HG03432 (cell line): Measurements from ENCODE around the gene ST6GALNAC3.
A peak's percentile ranks its signal among the peaks of the same experiment; 100 is the strongest.

Source experiments
- ATAC-seq: cut with Tn5 transposase; IDR thresholded peaks from one replicate; pipeline ENCODE4 v1.9.1; 2021; ENCODE audit warnings: mild to moderate bottlenecking, moderate library complexity; ENCODE audit not compliant: unreplicated experiment

The ST6GALNAC3 gene

DNA sequence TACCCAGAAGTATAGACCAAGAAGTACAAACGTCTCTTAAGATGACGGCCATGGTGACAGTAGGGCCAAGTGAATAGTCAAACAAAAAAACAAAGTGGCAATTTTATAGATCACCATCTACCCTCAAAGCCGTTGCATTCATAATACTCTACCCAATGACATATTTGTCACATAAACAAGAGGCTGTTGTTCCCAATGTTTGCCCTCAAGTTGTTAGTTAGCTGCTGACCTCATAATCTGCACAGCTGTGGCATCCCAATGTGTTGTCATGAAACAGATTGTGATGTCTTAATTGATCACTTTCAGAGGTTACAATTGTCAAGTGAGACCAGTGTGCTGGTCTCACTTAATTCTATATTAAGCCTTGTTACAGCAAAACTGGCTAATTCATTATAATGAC, 333.8 kb downstream of the ST6GALNAC3 start:
- no peak for ATAC-seq

DNA sequence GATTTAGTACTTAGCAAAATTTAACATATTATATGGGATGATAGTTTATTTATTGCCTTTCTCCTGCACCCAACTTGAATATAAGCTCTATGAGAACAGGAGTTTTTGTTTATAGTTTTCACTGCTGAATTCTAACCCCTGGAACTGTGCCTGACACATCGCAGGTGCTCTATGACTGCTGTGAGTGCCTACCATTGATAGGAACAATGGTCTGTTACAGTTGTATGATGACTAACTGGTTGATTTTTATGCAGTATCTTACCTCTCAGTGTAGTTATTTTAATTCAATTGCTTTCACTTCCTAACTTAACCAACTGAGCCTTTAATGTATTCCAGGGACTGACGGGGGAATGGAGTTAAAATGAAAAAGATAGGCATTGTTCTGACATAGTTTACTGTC, 336.0 kb downstream of the ST6GALNAC3 start:
- ATAC-seq: no peak

DNA sequence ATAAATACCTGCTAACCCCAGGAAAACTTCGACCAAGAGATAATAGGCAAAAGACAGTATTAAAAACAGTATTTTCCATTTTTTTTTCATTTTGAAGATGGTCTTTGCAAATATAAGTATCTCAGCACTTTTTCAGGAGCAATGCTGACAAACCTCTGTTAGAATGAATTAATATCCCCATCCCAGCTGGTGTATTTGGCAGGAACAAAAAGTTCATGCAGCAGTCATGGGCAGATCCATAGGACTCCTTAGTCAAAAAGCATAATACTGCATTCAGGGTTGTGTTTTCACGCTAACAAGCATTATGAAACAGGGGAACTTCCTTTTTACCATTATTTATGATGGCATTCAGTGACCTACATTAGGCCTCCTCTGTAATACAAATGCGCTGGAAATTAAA, 344.0 kb downstream of the ST6GALNAC3 start:
- ATAC-seq: no peak

DNA sequence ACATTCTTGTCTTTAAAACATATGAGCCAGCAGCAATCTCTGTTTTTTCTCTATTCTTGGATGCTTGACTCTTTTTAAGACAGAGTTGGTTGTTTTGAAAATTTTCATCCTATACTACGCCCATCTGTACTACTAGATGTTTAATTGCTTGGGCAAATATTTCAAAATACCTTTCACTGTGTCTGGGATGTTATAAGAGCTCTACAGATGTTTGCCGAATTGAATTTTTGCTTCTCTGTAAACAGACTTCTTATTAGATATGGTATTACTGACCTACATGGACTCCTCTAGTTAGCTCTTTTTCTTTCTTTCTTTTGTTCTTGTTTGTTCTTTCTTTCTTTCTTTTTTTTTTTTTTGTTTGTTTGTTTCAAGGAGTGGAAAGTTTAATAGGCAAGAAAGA, 345.1 kb downstream of the ST6GALNAC3 start:
- ATAC-seq: no peak

DNA sequence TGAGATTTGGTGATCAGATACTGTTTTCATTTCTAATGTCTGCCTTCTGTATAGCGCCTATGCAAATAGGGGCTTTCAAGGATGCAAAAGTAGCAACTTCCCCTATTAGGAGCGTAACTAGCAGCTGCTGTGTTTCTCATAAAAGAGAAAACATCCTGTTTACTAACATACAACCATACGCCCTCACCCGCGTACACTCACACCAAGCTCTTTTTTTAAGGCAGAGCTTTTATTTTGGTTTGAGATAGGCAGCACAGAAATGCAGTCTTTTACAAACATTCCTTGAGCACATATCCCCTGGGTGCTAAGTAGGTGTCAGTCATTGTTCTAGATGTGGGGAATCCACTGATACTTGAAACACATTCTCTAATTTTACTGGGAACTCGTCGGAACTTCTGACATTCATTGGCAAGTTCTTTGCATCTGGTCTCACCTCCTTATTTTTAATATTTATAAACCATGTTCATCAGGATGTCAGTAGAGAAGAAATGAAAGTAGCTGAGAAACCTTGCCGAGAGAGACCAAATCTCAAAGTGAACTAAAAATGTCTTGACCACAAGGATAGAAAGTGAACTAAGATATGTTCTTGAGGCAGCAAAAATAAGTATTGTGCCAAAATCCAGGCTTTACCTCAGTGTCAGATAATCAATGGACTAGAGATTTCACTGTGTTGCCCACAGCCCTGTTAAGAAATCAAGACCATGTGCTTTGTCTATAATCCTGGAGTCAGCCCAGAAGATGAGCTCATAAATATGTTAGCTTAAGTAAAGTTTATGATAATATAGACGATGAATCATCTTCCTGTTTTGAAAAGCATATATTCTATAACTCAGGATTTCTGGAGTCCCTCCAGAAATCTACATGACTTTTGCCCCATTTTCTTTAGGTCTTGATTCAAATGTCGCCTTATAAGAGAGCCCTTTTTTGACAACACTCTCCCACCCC, 350.9 kb downstream of the ST6GALNAC3 start:
- ATAC-seq: peak; percentile 82

DNA sequence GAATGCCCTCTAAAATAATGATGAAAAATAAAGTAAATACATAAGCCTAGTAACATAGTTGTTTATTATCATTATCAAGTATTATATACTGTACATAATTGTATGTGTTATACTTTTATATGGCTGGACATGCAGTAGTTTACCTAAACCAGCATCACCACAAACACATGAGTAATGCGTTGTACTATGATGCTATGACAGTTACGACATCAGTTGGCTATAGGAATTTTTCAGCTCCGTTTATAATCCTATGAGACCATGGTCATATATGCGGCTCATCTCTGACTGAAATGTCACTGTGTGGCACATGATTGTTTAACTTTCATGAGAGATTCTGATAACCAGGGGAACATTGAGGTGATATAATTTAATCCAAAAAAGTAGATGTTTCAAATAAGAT, 352.1 kb downstream of the ST6GALNAC3 start:
- no peak for ATAC-seq

DNA sequence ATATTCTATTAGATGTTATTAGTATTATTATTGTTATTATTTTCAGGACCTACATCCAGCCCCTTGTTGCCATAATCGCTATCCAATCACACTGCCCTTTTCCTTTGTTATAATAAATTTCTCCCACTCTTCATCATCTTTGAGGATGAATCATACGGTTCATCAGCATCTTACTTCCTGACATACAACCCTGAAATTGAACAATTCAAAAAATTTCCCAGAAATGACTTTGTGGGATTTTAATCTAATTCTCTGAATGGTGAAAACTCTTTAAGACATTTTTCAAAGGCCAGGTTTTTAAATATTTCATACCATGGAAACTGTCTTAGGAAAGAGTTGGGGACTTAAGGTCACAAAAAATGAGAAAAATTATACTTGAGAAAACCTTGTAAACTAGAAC, 353.5 kb downstream of the ST6GALNAC3 start:
- no peak for ATAC-seq

DNA sequence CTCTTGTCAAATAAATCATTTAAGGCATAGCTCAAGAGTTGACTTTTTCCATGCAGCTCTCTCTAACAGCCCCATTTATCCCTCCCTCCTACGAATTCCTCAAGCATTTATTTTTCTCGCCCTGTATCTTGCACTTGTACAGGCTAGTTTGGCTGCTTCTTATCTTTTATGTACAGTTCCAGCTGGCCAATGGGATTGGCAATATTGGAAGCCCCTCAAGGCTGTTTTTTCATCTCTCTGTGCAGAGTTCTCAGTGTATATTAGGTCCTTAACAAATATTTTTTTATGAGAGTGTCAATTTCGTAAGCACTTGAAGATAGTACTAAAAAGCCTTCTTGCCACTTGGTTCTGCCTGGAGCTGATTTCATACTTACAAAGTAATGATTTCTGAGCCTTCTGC, 356.0 kb downstream of the ST6GALNAC3 start:
- ATAC-seq: no peak

DNA sequence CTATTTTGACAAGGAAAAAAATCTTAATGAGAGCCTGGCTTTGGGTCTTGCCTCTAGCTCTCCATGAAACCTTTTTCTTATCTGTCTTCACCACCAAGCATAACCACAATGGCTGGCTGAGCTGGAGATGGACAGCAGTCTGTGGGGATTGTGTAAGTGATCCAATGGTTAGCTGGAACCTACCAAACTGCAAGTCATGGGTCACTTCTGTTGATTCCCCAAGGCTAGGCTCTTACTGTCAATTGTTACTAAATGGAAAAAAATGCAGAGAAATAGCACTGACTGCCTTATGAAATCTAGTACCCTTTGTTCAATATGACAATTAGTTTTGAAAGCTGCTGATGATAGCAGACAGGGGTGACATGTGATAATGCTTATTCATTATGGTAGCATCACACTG, 359.0 kb downstream of the ST6GALNAC3 start:
- no peak for ATAC-seq

DNA sequence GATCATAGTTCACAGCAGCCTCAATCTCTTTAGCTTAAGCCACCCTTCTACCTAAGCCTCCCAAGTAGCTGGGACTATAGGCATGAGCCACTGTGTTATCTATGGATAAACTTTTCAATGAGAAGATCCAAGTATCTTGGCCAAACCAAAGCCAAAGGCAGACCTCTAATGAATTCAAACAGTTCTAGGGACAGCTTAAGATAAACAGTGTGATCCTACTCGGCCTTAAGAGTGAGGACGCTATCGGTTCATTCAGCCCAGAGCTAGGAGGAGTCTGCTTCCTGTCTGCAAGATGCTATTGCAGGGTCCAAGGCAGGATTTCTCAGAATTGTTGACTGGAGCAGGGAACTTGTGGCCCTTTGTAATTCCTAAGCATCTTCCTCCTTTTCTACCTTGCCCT, 368.7 kb downstream of the ST6GALNAC3 start:
- ATAC-seq: no peak

DNA sequence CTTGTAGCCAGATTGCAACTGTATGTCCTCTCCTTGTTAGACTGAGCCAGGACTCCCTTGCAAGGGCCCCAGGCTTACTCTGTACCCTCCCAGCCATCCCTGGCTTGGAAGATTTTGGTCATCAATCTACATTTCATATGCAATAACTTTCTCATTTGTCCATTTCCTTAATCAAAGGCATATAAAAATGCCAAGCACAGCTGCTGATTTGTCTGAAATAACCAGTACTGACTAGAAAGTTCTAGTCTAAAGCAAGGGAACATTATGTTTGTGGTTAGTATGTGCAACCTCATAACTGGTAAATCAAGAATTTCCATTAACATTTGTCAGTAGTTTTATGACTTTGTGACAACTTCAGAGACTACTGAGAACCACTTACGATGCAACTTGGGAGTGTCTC, 370.2 kb downstream of the ST6GALNAC3 start:
- ATAC-seq: no peak

DNA sequence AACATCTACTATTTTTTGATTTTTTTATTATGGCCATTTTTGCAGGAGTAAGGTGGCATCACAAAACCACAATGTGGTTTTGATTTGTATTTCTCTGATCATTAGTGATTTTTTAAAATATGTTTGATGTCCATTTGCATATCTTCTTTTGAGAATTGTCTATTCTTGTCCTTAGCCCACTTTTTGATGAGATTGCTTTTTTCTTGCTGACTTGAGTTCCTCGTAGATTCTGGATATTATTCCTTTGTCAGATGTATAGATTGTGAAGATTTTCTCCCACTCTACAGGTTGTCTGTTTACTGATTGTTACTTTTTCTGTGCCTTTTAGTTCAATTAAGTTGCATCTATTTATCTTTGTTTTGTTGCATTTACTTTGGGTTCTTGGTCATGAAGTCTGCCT, 375.7 kb downstream of the ST6GALNAC3 start:
- no peak for ATAC-seq

DNA sequence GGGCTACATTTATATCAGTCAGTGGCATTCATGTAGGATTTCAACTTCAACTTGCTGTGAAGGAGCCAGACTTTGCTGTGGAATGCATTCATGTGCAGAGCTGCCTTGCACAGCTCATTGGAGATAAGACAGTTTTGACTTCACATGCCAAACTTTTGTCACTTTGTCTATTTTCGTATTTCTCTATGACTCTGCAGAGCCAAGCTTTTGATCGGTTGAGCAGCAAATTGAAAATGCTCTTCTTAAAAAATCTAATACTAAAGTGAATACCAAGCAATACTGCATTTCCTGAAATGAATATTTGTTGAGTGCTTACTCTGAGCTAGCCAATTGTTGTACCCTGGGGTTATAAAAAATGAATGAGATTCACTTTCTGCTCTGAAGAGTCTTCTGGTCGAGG, 388.7 kb downstream of the ST6GALNAC3 start:
- peak; percentile 63 for ATAC-seq

DNA sequence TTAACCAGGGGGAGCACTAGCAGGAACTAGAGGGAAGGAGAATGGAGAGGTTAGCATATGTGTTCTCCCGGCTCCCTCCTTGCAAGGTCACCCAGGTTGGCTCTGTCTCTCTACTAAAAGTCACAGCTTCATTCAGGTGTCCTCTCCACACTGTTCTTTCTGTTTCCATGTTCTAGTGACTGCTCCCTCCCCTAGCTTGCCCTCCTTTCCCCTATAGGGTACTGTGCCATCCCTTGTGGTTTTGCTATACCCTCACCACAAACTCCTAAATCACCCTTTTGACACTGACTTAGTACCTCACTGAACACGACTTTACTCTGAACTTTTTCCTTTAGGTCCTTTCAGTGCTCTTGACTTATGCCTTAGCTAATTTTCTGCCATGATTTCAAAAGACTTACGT, 389.3 kb downstream of the ST6GALNAC3 start:
- ATAC-seq: peak; percentile 33

DNA sequence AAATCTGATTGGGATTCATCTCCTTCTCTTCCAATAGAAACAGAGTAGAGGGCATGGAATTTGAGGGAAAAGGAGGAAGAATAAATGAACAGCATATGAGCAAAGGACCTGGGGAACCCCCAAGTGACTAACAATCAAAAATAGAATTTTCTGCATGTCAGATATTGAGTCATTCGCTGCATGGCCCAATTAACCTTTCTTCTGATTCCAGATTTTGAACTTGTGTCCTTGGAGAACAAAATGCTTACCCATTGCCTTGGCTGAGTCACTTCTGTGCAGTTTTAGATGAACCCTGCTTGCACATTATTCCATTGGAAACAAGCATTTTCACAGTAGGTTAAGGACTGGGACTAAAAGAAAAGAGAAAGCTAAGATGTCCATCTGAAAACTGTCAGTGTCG, 390.5 kb downstream of the ST6GALNAC3 start:
- ATAC-seq: peak; percentile 47

DNA sequence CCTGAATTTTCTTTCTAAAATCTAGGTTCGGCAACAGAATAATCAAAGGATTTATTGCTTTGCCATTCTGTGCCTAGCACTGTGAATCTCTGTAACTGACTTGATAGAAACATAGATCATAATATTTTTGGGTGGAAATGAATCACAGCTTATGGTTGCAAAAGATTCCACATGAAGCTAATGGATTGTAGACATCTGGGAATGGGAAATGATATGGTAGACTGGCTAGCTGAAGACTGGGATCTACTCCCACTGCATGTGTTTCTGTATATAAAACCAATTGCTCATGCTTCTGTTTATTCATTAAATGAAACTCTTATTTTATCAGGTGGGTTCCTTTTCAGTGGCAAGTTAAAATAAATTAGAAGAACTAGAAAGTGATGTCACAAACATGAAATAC, 395.6 kb downstream of the ST6GALNAC3 start:
- no peak for ATAC-seq

DNA sequence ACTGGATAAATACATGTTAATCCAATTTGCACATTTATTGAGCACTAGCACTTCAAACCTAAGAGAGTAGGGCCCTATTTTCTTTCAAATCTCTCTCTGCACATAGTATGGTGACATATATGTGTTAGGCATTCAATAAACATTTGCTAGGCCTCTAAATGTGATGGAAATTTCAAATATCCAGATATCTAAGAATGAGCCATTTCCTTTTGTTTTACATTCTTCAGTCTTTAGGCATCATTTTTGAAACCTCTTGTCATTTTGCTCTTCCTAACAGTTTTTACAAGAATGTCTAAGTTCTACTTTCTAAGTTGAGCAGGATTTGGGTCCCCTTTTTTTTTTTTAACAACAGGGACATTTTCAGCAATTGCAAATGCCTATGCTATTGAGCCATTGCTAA, 397.0 kb downstream of the ST6GALNAC3 start:
- no peak for ATAC-seq

DNA sequence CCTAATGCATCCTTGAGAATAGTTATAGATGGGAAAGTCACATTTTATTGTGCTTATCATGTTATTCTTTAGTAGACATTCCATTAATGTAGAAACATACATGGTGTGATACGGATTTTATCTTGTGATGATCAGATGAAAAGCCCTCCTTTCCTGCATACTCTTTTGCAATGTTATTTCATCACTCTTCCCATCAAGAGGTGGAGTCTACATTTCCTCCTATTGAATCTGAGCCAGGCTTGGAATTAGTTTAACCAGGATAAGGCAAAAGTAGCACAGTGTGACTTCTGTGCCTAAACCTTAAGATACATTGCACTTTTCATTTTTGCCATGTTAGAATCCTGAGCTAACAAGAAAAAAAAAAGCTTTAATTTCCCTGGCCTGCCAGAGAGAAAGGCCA, 399.0 kb downstream of the ST6GALNAC3 start:
- no peak for ATAC-seq

DNA sequence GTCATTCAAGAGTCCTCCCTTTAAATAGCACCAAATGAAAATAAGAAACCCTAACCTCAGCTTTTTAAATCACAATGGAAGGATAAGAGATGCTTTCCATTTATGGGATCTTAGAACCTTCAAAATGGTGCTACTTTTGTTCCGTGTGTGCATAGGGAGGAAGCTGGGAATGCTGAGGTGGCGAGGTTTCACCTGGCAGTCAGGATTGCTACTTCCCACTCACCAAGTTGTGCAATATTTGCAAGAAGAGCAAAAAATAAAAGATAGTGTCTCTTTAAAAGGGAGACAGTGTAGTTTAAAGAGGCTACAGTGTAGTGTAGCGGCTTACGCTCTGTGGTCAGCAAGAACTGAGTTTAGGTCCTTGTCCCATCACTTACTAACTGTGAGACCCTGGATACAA, 400.4 kb downstream of the ST6GALNAC3 start:
- ATAC-seq: no peak

DNA sequence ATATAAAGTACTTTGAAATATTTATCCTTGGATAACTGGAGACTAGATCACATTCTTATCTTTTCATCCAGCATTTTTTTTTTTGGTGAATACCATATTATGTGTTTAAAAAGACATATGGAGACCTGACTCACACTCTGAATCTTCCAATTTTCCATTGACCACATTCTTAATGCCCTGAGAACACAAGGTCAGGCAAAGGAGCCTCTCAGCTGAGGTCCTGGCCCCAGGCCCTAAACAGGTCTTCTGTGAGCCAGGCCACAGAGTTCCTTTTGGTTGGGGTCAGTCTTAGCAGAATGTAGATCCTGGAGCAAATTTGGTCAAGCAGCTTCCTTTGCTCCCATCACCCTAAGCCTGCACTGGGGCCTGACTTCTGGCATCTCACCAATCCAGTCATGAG, 402.6 kb downstream of the ST6GALNAC3 start:
- no peak for ATAC-seq

DNA sequence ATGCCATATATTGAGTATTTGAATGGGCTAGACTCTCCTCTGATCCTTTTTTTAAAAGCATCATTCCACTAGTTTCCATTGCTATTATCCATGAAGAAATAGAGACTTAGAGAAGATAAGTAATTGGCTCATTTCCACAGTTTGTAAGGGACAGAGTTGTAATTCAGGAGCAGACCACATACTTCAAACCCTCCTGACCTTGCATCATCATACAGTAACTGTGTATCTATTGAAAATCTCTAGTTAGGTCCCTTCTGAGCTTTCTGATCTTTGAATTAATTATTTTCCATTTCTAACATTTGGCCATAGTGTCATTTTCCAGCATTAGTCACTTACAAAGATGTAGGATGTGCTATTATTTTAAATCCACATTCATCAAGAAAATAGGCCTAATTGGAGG, 406.3 kb downstream of the ST6GALNAC3 start:
- no peak for ATAC-seq

DNA sequence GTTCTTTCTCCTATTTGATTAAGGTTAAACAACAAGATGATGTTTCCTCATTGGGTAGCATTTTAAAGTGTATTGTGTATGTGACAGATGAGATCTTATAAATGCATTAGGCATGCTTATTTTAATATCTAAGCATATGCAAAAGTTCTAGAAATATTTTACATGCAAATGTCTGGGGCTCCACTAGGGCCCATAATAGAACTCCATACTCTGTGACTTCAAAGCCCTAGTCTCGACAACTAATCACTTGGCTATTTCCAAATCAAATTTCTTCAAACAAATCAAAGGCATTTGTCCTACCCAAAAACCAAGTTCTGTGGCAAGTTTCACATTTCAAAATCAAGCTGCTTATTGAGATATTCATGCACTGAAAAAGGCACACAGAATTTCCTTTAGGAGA, 407.1 kb downstream of the ST6GALNAC3 start:
- ATAC-seq: no peak

DNA sequence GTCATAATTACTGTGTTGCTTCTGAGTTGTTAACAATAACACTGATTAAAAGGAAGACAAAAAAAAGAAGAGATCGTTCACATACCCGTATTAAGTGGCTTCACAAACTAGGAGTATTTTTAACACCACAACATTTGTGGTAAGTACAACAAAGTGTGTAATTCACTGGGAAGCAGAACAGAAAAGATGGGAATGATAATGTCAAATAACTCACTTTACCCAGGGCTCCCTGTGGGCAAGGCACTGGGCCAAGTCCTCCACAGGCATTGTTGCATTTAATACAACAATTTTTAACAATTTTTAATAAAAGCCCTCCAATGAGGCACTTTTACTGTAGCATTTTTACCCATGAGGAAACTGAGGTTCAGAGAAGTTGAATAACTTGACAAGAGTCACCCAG, 407.7 kb downstream of the ST6GALNAC3 start:
- ATAC-seq: no peak
